ENCODE data around the gene RNF150.

DNA sequence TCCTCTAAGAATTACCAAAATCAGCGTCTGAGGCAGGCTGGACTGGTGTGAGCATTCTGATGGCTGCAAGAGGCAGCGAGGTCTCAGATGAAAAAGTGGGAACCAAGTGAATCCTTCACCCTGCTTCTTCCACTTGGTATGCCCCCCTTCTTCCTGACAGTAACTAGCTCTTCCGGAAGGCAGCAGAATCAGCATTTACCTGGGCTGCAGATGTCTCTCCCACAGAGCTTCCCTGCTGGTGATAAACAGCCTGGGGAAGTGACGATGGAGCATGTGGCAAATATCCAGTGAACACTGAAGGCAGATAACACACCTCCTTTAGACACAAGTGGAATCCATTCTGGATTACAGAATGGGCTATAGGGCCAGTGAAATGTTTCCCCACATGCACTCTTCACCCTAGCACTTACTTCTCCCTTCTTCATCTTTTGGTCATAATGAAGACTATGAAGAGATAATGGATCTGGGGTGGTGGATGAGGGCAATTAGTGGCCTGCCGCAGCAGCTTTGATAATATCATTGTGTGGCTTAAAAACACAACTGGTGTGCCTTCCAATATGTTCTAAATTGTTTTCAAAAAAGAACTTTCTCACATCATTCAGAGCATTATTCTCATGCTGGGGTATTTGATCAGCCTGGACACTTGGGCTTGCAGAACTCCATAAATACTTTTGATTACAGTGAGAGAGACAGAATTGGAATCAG lies 316.3 kb downstream of the RNF150 start:
- TF ChIP-seq POLR2A (IDR thresholded peaks at IDR 0.05; ENCODE audit: low read depth, low read length), result no peak
- no peak for TF ChIP-seq MXI1 (IDR thresholded peaks at IDR 0.05; ENCODE audit: borderline replicate concordance, low read depth, low read length)
- TF ChIP-seq RAD21 (IDR thresholded peaks at IDR 0.05; ENCODE audit: low read length), result no peak
- no peak for TF ChIP-seq MAZ (IDR thresholded peaks at IDR 0.05; ENCODE audit: borderline replicate concordance, low read depth, low read length)
- TF ChIP-seq, protein P1, sequence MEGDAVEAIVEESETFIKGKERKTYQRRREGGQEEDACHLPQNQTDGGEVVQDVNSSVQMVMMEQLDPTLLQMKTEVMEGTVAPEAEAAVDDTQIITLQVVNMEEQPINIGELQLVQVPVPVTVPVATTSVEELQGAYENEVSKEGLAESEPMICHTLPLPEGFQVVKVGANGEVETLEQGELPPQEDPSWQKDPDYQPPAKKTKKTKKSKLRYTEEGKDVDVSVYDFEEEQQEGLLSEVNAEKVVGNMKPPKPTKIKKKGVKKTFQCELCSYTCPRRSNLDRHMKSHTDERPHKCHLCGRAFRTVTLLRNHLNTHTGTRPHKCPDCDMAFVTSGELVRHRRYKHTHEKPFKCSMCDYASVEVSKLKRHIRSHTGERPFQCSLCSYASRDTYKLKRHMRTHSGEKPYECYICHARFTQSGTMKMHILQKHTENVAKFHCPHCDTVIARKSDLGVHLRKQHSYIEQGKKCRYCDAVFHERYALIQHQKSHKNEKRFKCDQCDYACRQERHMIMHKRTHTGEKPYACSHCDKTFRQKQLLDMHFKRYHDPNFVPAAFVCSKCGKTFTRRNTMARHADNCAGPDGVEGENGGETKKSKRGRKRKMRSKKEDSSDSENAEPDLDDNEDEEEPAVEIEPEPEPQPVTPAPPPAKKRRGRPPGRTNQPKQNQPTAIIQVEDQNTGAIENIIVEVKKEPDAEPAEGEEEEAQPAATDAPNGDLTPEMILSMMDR (conservative IDR thresholded peaks at IDR 0.05; ENCODE audit: low read depth, low read length), result no peak
- no peak for TF ChIP-seq RFX5 (IDR thresholded peaks at IDR 0.05; ENCODE audit: low read depth, low read length)
- TF ChIP-seq, protein P2, sequence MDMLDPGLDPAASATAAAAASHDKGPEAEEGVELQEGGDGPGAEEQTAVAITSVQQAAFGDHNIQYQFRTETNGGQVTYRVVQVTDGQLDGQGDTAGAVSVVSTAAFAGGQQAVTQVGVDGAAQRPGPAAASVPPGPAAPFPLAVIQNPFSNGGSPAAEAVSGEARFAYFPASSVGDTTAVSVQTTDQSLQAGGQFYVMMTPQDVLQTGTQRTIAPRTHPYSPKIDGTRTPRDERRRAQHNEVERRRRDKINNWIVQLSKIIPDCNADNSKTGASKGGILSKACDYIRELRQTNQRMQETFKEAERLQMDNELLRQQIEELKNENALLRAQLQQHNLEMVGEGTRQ (IDR thresholded peaks at IDR 0.05; ENCODE audit: low read depth, low read length), result no peak
- no peak for TF ChIP-seq FOS (IDR thresholded peaks at IDR 0.05; ENCODE audit: low read depth, low read length)
- no peak for TF ChIP-seq CEBPB (IDR thresholded peaks at IDR 0.05; ENCODE audit: low read depth, low read length)
- no peak for TF ChIP-seq BHLHE40 (IDR thresholded peaks at IDR 0.05; ENCODE audit: low read depth, low read length)
